NCI-H2029 treated with DMSO at 0.1 percent for 48 hours (cell line): ENCODE data around the gene ARHGAP15.

Experiments used
- DNase-seq: peaks from one replicate; lab custom pipeline; 2025; lab: John Stamatoyannopoulos, UW

ARHGAP15 gene

GRCh38 chr2:143169105-143169504 is 39.9 kb downstream of the ARHGAP15 start:
- no peak for DNase-seq

- DNase-seq = no peak
Measured at GRCh38 chr2:143171817-143172216, 42.6 kb downstream of the ARHGAP15 start.

GRCh38 chr2:143175438-143175837 is 46.2 kb downstream of the ARHGAP15 start:
- no peak for DNase-seq

GRCh38 chr2:143176606-143177005 is 47.4 kb downstream of the ARHGAP15 start:
- DNase-seq = no peak

- DNase-seq = no peak
Measured at GRCh38 chr2:143177096-143177786, 48.0 kb downstream of the ARHGAP15 start.

- DNase-seq = no peak
Measured at GRCh38 chr2:143181494-143181893, 52.3 kb downstream of the ARHGAP15 start.

GRCh38 chr2:143182649-143183048 is 53.4 kb downstream of the ARHGAP15 start:
- no peak for DNase-seq

GRCh38 chr2:143183804-143184463 is 54.7 kb downstream of the ARHGAP15 start:
- no peak for DNase-seq

- no peak for DNase-seq
Measured at GRCh38 chr2:143186876-143187275, 57.7 kb downstream of the ARHGAP15 start.

- DNase-seq = no peak
Measured at GRCh38 chr2:143190431-143190830, 61.2 kb downstream of the ARHGAP15 start.

GRCh38 chr2:143192106-143192505 is 62.9 kb downstream of the ARHGAP15 start:
- DNase-seq = no peak

GRCh38 chr2:143192716-143193115 is 63.5 kb downstream of the ARHGAP15 start:
- no peak for DNase-seq

- DNase-seq = no peak
Measured at GRCh38 chr2:143193121-143193520, 63.9 kb downstream of the ARHGAP15 start.

- no peak for DNase-seq
Measured at GRCh38 chr2:143195511-143195910, 66.3 kb downstream of the ARHGAP15 start.

GRCh38 chr2:143204062-143204461 is 74.8 kb downstream of the ARHGAP15 start:
- no peak for DNase-seq

GRCh38 chr2:143205106-143205764 is 76.0 kb downstream of the ARHGAP15 start:
- DNase-seq = no peak

- no peak for DNase-seq
Measured at GRCh38 chr2:143209570-143210445, 80.6 kb downstream of the ARHGAP15 start.

GRCh38 chr2:143210446-143210819 is 81.2 kb downstream of the ARHGAP15 start:
- no peak for DNase-seq

- DNase-seq = no peak
Measured at GRCh38 chr2:143217512-143218115, 88.4 kb downstream of the ARHGAP15 start.

GRCh38 chr2:143218621-143219020 is 89.4 kb downstream of the ARHGAP15 start:
- DNase-seq = no peak

GRCh38 chr2:143219266-143219665 is 90.0 kb downstream of the ARHGAP15 start:
- DNase-seq = no peak

- no peak for DNase-seq
Measured at GRCh38 chr2:143223556-143223955, 94.3 kb downstream of the ARHGAP15 start.
